ENCODE measurements around the gene PARD6G. TPM values are rescaled to one million over a fixed set of nuclear protein-coding genes. Genes with fewer than 3 reads are reported as not detected.

The PARD6G gene
- total RNA-seq, 4 donors from 2014 or later, result 33.3 to 64.1 (median 46.2) TPM

- no peak for DNase-seq
- Histone ChIP-seq H3K4me1 (peaks cover 41 to 55% of the 10 kb centered on the region in 2 donors), H3K36me3 (no peaks in the 10 kb centered on the region), H3K4me3 (replicated peaks in 1 of 3) (no peak overlapping the region), H3K27ac (no peak overlapping the region), H3K9me3 (no peaks in the 10 kb centered on the region), H3K27me3 (no peaks in the 10 kb centered on the region)
- 94 to 97% methylated on average over 16 to 19 of the region's 19 CpGs for WGBS, 2 donors
- intact Hi-C loops (cut with DNase I), result no loop called here
- TF ChIP-seq POLR2A (IDR thresholded peaks at IDR 0.05), result no peak
- TF ChIP-seq CTCF (IDR thresholded peaks at IDR 0.05), result no peak
Measured at GRCh38 chr18:80187956-80188642, 59.2 kb downstream of the PARD6G start.

GRCh38 chr18:80185545-80185944 lies 61.8 kb downstream of the PARD6G start:
- WGBS, 2 donors, result 95 to 96% methylated on average over 12 of the region's 12 CpGs
- DNase-seq, result no peak
- peaks cover 49 to 67% of the 10 kb centered on the region in 2 donors for H3K4me1 ChIP-seq
- H3K27ac ChIP-seq, result peak overlapping the region in 2 of 3 donors; percentile 95 to 98
- TF ChIP-seq POLR2A (IDR thresholded peaks at IDR 0.05), result no peak
- TF ChIP-seq CTCF (IDR thresholded peaks at IDR 0.05), result no peak
- no peaks in the 10 kb centered on the region for H3K36me3 ChIP-seq
- H3K4me3 ChIP-seq (replicated peaks in 1 of 3), result no peak overlapping the region
- H3K27me3 ChIP-seq, result no peaks in the 10 kb centered on the region
- no peaks in the 10 kb centered on the region for H3K9me3 ChIP-seq
- intact Hi-C loops (cut with DNase I), result no loop called here

- Histone ChIP-seq H3K27me3 (no peaks in the 10 kb centered on the region), H3K36me3 (no peaks in the 10 kb centered on the region), H3K4me3 (replicated peaks in 1 of 3) (no peak overlapping the region), H3K4me1 (peaks cover 41 to 62% of the 10 kb centered on the region in 2 donors), H3K27ac (peak overlapping the region; percentile 94 to 98 (median 95)), H3K9me3 (no peaks in the 10 kb centered on the region)
- WGBS, 2 donors, result 94 to 95% methylated on average over 25 to 26 of the region's 26 CpGs
- DNase-seq, result no peak
- intact Hi-C loops (cut with DNase I), result no loop called here
- TF ChIP-seq POLR2A (IDR thresholded peaks at IDR 0.05) (no peak), CTCF (IDR thresholded peaks at IDR 0.05) (no peak)
Measured at GRCh38 chr18:80184243-80184772, 63.0 kb downstream of the PARD6G start.

- H3K4me3 ChIP-seq (replicated peaks in 1 of 3), result no peak overlapping the region
- 24 to 30% methylated on average over 13 of the region's 13 CpGs for WGBS, 2 donors
- no peaks in the 10 kb centered on the region for H3K36me3 ChIP-seq
- H3K27me3 ChIP-seq, result no peaks in the 10 kb centered on the region
- TF ChIP-seq POLR2A (IDR thresholded peaks at IDR 0.05), result peak in 1 of 2 donors; percentile 80
- TF ChIP-seq CTCF (IDR thresholded peaks at IDR 0.05), result peak in 1 of 6 experiments; percentile 7
- intact Hi-C loops (cut with DNase I), result no loop called here
- peak overlapping the region; percentile 94 to 98 (median 95) for H3K27ac ChIP-seq
- peak; percentile 99 for DNase-seq
- H3K9me3 ChIP-seq, result no peaks in the 10 kb centered on the region
- H3K4me1 ChIP-seq, result peaks cover 41 to 58% of the 10 kb centered on the region in 2 donors
Measured at GRCh38 chr18:80183273-80184050, 63.9 kb downstream of the PARD6G start.

Data from thyroid gland (tissue), 4 donors.